ENCODE results near the gene C21orf91.

- no peak for TF ChIP-seq TAF7 (tag; IDR thresholded peaks at IDR 0.05)
- TF ChIP-seq CTCF (IDR thresholded peaks at IDR 0.05 in 2 of 3, conservative IDR thresholded peaks at IDR 0.05 in 1 of 3; ENCODE audit: insufficient read depth in 2 of 3, low read depth in 1 of 3, low read length in 3 of 3): no peak
- no peak for TF ChIP-seq EGR1 (conservative IDR thresholded peaks at IDR 0.05)
- no peak for TF ChIP-seq SAFB (IDR thresholded peaks at IDR 0.05; ENCODE audit: borderline replicate concordance, low read depth, low read length)
- TF ChIP-seq NCOA6 (IDR thresholded peaks at IDR 0.05): no peak
- TF ChIP-seq ZNF639 (CRISPR knock-in tag; conservative IDR thresholded peaks at IDR 0.05 in 1 of 2, IDR thresholded peaks at IDR 0.05 in 1 of 2): no peak
- no peak for TF ChIP-seq TRIM28 (IDR thresholded peaks at IDR 0.05)
- no peak for TF ChIP-seq RFX1 (IDR thresholded peaks at IDR 0.05)
These were observed 19.6 kb downstream of the C21orf91 start for GRCh38 chr21:17799414-17800164.
